NCI-H82 treated with DMSO at 0.1 percent for 48 hours (cell line): ENCODE results near the gene MTREX.
A peak's percentile ranks its signal among the peaks of the same experiment; 100 is the strongest.
"Not testable (repeated sequence)": the region's sequence is repeated elsewhere in the genome, so short reads cannot be mapped to it uniquely, and the experiment has no call there.

Source experiments
- DNase-seq: peaks from one replicate; lab custom pipeline; 2025; ENCODE audit not compliant: unreplicated experiment; lab: John Stamatoyannopoulos, UW

MTREX gene

DNA sequence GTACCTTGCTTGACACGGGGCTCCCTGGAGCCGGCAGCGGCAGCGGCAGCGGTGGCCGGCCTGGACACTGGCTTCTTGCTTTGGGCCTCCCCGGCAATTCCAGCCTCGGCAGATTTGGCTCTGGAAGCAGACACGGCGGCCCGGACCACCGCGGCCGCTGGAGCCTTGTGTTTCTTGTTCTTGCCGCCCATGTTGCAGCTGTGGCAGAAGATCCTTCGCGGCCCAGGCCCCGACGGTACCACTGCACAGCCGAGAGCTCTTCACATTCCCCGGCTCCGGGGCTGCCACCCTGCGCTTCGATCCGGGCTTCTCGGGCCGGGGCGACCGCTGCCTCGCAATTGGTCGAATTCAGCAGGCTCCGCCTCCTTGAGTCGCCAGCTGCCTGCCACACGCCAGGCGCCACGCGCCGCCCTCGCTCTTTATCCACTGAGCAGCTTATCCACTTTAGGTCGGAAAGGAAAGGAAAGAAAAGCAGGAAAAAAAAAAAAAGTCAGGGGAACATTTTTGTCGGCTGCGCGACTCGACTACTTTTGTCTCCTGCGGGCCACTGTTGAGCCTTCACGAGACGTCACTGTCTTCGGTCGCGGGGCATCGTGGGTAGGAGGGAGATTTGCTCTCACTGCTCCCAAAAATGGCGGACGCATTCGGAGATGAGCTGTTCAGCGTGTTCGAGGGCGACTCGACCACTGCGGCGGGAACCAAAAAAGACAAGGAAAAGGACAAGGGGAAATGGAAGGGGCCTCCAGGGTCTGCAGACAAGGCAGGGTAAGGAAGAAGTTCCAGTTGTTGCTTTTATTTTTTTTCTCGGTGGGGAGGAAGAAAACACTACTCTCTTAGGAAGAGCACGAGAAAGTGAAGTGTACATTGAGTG lies at the start of gene MTREX, which contains the start of gene DHX29:
Gene MTREX (plus strand): TSS at position 607 of the 871 bp plus-strand sequence. CDS start 25 bp downstream, at position 632.
Gene DHX29 (minus strand): TSS at position 312 of the 871 bp plus-strand sequence. CDS start 121 bp downstream, at position 191.
- peak; percentile 68 for DNase-seq

GRCh38 chr5:55258339-55258738 lies 49.5 kb upstream of the MTREX start:
- no peak for DNase-seq

- DNase-seq: no peak
Measured at GRCh38 chr5:55276771-55277170, 31.0 kb upstream of the MTREX start.

- DNase-seq: no peak
Measured at GRCh38 chr5:55278778-55279177, 29.0 kb upstream of the MTREX start.

DNA sequence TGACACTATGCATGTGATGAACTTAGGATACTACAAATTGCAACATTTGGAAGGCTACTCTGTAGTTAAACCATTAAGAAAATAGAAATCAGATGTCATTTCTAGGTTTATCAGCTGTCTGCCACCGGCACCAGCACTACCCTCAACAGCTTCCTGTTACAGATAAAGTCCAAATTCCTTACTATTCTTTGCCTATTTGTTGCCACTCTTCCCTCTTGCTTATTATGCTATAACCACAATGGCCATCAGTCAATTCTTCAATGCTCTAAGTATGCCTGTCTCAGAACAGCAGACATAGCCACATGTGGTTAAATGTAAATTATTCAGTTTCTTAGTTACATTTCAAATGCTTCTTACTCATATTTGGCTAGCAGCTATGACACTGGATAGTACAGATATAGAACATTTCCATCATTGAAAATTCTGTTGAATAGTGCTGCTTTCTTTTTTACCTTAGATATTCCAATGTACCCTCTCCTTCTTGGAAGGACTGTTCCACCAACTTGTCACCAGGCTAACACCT lies 21.3 kb upstream of the MTREX start:
- no peak for DNase-seq

- DNase-seq: no peak
Measured at GRCh38 chr5:55289808-55290207, 18.0 kb upstream of the MTREX start.

GRCh38 chr5:55290991-55291390 lies 16.8 kb upstream of the MTREX start:
- no peak for DNase-seq

DNA sequence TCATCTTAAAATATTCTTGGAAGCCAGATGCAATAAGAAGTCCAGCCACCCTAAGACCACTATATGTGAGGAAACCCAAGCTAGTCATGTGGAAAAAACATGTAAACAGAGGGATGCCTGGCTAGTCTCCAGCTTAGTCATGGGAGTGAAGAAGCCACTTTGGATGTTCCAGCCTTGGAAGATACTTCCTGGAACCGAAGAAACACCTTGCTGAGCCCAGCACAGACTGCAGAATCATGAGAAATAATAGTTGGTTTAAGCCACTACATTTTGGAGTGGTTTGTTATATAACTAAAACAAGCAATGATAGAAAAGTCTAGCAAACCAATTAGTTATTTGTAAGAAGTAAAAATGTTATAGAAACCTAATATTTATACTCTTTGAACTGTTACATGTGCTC lies 12.9 kb upstream of the MTREX start:
- DNase-seq: no peak

- no peak for DNase-seq
Measured at GRCh38 chr5:55300890-55301289, 6.9 kb upstream of the MTREX start.

- DNase-seq: no peak
Measured at GRCh38 chr5:55303238-55303690, 4.5 kb upstream of the MTREX start.

DNA sequence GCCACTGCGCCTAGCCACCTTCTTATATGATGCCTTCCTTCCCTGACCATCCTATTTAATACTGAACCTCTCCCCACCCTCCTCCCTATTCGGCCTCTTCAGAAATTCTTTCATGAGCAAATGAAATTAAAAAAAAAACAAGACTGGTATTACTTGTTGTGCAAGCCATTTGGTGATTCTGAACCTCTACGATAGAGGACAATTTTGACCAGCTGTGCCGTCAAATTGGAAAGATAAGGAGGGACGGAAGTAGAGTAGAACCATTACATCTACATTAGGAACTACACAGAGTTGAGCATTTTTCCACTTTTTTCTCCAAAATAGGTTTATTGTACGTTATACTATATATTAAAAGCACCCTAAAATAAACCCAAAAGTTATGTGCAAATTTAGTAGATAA lies 3.2 kb upstream of the MTREX start:
- no peak for DNase-seq

DNA sequence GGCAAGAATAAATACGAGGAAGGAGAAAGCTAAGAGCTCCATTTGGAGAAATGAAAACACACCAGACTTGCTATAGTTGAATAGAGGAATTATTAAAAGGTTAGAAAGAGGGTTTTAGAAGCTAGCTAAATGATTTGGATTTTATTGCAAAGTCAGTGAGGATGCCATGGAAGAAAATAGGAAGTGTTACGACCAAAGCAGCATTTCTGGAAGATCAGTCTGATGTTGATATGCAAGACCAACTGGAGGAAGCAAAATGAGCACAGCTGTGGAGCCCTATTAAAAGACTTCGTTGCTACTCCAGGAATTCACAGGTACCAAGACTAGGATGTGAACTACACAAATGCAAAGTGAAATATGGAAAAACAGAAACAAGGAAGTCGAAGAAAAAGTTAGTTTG lies 2.4 kb upstream of the MTREX start:
- DNase-seq: no peak

DNA sequence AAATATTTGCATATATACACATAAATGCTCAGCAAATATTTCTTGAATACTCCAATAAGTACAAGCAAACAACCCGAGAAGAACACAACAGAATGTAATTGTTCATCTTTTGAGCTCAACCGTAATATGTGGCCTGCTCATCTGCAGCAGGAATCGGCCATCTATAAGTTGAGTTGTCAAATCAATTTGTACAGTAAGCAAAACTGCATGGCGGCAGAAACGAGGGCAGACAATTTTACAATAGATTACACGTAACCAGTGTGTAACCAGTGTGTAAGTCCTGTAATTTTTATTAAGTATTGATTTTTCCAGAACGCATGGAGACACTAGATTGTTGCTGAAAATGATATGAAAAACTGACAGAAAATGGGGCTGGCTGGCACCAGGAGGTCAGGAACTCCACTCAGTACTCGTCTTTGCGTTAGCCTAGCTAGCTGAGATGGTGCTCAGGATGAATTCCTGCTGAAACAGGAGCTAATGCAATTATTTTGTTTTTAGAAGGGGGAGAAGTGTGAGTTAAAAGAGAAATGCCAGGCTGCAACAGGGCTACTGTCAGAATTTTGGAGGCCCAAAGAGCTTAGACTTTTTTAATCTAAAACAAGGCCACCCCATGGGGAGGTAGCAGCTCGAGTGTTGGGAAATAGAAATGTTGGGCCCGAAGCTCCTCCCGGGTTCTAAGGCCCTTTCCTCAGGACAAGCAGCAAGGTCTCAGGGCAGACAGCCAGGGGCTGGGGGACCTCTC lies 977 bp upstream of the MTREX start:
- no peak for DNase-seq

DNA sequence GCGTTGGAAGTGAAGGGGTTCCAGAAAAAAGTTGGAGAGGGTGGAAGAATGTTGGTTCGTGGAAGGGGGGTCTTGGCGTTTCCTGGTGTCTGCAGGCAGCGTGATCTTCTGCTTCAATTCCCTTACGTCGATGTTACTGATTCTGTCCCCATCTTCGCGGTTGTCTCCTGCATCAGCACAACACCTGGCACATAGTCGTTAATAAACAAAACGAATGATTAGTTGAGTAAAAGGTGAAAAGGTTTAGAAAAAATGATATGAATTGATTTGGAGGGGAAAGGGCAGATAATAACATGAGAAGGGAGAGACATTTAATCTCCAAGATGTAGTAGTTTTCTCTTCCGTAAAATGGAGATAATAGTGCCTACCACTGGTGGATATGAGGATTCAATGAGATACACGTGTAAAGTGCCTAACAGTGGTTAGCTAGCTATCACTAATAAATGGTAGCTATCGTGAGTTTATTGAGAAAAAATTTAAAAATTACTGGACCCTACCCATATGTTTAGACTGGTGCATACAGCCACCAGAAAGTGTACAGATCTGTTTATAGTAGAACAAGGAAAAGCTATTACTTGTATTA lies 556 bp downstream of the MTREX start:
- no peak for DNase-seq

DNA sequence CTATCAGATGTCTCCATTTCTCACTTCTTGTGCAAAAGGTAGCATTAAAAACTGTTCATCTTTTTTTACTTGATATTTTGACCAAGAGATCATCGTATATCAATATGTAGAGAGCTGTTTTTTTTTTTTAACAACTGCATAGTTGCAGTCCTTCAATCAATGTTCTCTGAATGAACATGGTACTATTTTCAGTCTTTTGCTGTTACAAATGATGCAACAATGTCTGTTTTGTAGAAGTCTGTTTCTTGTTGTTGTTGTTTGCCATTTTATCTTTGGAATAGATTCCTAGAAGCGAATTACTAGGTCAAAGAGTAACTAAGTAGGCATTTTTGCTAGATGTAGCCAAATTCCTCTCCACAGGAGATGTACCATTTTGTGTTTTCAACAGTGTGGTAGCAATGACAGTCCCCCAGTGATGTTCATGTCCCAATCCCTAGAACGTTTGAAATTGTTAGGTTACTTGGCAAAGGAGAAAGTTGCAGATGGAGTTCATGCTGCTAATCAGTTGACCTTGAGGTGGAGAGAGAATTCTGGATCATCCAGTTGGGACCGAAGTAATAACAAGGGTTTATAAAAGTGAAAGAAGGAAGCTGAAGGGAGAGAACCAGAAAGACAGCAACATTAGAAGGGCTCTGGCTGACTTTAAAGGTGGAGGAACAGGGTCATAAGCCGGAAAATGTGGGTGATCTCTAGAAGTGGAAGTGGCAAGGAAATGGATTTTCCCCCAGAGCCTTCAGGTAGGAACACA lies 6.3 kb downstream of the MTREX start:
- DNase-seq: no peak

GRCh38 chr5:55316289-55316688 lies 8.5 kb downstream of the MTREX start:
- DNase-seq: no peak

- DNase-seq: no peak
Measured at GRCh38 chr5:55316837-55317236, 9.0 kb downstream of the MTREX start.

- not testable (repeated sequence) for DNase-seq
Measured at GRCh38 chr5:55318237-55318636, 10.4 kb downstream of the MTREX start.

- no peak for DNase-seq
Measured at GRCh38 chr5:55319491-55319890, 11.7 kb downstream of the MTREX start.

DNA sequence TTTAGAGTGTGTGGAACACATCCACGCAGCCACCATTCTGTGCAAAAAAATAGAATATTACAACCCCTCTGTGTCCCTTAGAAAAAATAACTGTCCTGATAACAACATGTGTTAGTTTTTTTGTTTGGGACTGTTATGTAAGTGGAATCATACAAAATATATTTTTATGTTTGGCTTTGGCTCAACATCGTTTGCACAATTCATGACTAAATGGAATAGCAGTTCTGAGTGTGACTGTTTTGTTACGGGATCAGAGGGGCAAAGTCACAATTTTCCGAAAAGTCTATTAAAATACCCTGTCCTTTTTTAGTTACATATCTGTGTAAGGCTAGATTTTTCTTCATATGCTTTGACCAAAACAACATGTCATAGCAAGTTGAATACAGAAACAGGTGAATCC lies 12.8 kb downstream of the MTREX start:
- DNase-seq: no peak

DNA sequence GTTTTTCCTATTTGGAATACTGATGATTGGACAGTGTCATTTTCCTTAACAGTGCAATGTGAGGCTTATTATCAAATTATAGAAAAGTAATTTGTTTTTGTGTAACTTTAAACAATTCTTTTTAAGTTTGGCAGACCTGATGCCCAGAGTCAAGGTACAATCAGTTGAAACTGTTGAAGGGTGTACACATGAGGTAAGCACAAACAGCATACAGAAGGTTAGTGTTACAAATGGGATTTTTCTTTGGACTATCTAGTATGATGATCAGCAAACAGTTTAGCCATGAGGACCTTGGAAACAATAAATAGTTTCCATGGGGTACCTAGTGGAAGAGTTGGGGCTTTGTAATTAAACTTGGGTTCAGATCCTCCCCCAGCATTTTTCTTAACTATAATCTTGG lies 16.2 kb downstream of the MTREX start:
- DNase-seq: no peak
